DOHH2 (cell line): ENCODE results near the gene ZNF76.

ENCODE experiments used
- H3F3A ChIP-seq: fragments of 200-600 bp; sonication (generic), shearing (Covaris generic); 2 replicates; pipeline ENCODE4 v1.6.0; 2016; ENCODE audit warnings: antibody characterized with exemption, mild to moderate bottlenecking; ENCODE audit not compliant: control insufficient read depth, insufficient read depth
- H3K27ac ChIP-seq: fragments of 200-600 bp; sonication (generic); 2 replicates; pipeline ENCODE4 v1.5.1; 2014; ENCODE audit warnings: low read depth, mild to moderate bottlenecking, low read length, moderate library complexity
- H3K27me3 ChIP-seq: fragments of 200-600 bp; sonication (generic); 2 replicates; pipeline ENCODE4 v1.6.1; 2014; ENCODE audit warnings: mild to moderate bottlenecking, low read length, mixed read lengths; ENCODE audit not compliant: control insufficient read depth
- H3K36me3 ChIP-seq: fragments of 200-600 bp; sonication (generic); 2 replicates; pipeline ENCODE4 v1.6.1; 2014; ENCODE audit warnings: mild to moderate bottlenecking, low read length, moderate library complexity, mixed read lengths; ENCODE audit not compliant: control insufficient read depth
- H3K4me1 ChIP-seq: fragments of 200-600 bp; sonication (generic); 2 replicates; pipeline ENCODE4 v1.6.1; 2014; ENCODE audit warnings: mild to moderate bottlenecking, low read length, mixed read lengths; ENCODE audit not compliant: control insufficient read depth
- H3K4me2 ChIP-seq: fragments of 200-600 bp; sonication (generic); 2 replicates; pipeline ENCODE4 v1.6.0; 2014; ENCODE audit warnings: mild to moderate bottlenecking, low read length, moderate library complexity
- H3K4me3 ChIP-seq: fragments of 200-600 bp; sonication (generic); 2 replicates; pipeline ENCODE4 v1.5.1; 2014; ENCODE audit warnings: mild to moderate bottlenecking, low read length, mixed read lengths
- H3K79me2 ChIP-seq: fragments of 200-600 bp; sonication (generic); 2 replicates; pipeline ENCODE4 v1.6.1; 2014; ENCODE audit warnings: mild to moderate bottlenecking, low read length, mixed read lengths; ENCODE audit not compliant: control insufficient read depth
- H3K9me2 ChIP-seq: fragments of 200-600 bp; sonication (generic); replicated peaks from 2 replicates; pipeline ENCODE4 v1.6.1; 2014; ENCODE audit warnings: mild to moderate bottlenecking, low read length, mixed read lengths; ENCODE audit not compliant: control insufficient read depth
- H3K9me3 ChIP-seq: fragments of 200-600 bp; sonication (generic); 2 replicates; pipeline ENCODE4 v1.6.1; 2014; ENCODE audit warnings: antibody characterized with exemption, low read length, mixed read lengths; ENCODE audit not compliant: control insufficient read depth, insufficient read depth
- H4K20me1 ChIP-seq: fragments of 200-600 bp; sonication (generic); 2 replicates; pipeline ENCODE4 v1.6.0; 2014; ENCODE audit warnings: low read depth, mild to moderate bottlenecking, antibody characterized with exemption, low read length, moderate library complexity; ENCODE audit not compliant: control insufficient read depth, insufficient read depth
- EZH2phosphoT487 ChIP-seq: fragments of 200-600 bp; sonication (generic); IDR thresholded peaks from 2 replicates; pipeline ENCODE4 v1.6.1; 2017; ENCODE audit warnings: borderline replicate concordance, mild to moderate bottlenecking, antibody characterized with exemption, low read length, moderate library complexity, mixed read lengths
- TF ChIP-seq, protein P1 (sequence below): fragments of 200-600 bp; sonication (generic); IDR thresholded peaks from one replicate; pipeline ENCODE4 v1.5.1; 2014; ENCODE audit warnings: antibody characterized with exemption, mild to moderate bottlenecking, low read depth, low read length; ENCODE audit not compliant: poor library complexity, severe bottlenecking

Gene ZNF76

DNA sequence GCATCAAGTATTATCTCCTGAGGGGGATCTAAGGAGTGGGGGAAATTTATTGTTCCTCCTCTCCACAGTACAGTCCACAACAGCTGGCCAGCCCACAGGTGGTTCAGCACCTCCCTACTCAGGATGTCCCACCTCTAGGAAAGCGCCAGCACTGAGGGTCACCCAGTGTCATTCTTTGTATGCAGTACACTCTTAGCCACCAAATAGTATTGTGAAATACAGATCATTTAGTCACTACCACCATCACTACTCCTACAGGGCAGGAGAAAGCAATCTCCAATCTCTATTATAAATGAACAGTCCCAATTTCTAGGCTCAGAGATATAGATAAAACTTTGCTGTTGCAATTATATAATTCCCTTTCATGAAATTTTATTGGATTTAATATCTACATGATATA lies 6.3 kb upstream of the ZNF76 start:
- H3K4me2 ChIP-seq, result no peak overlapping the region
- peaks cover 10% of the 10 kb centered on the region for H3F3A ChIP-seq
- H3K36me3 ChIP-seq, result no peaks in the 10 kb centered on the region
- no peak overlapping the region for H3K27ac ChIP-seq
- TF ChIP-seq, protein P1, sequence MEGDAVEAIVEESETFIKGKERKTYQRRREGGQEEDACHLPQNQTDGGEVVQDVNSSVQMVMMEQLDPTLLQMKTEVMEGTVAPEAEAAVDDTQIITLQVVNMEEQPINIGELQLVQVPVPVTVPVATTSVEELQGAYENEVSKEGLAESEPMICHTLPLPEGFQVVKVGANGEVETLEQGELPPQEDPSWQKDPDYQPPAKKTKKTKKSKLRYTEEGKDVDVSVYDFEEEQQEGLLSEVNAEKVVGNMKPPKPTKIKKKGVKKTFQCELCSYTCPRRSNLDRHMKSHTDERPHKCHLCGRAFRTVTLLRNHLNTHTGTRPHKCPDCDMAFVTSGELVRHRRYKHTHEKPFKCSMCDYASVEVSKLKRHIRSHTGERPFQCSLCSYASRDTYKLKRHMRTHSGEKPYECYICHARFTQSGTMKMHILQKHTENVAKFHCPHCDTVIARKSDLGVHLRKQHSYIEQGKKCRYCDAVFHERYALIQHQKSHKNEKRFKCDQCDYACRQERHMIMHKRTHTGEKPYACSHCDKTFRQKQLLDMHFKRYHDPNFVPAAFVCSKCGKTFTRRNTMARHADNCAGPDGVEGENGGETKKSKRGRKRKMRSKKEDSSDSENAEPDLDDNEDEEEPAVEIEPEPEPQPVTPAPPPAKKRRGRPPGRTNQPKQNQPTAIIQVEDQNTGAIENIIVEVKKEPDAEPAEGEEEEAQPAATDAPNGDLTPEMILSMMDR, result no peak
- no peak for TF ChIP-seq EZH2phosphoT487
- H3K79me2 ChIP-seq, result peaks cover 31% of the 10 kb centered on the region
- H4K20me1 ChIP-seq, result no peaks in the 10 kb centered on the region; the same call in 1 of the 2 replicates
- no peaks in the 10 kb centered on the region for H3K9me3 ChIP-seq
- no peaks in the 10 kb centered on the region for H3K27me3 ChIP-seq
- H3K4me3 ChIP-seq, result no peak overlapping the region
- no peaks in the 10 kb centered on the region for H3K9me2 ChIP-seq
- peaks cover 3% of the 10 kb centered on the region for H3K4me1 ChIP-seq

DNA sequence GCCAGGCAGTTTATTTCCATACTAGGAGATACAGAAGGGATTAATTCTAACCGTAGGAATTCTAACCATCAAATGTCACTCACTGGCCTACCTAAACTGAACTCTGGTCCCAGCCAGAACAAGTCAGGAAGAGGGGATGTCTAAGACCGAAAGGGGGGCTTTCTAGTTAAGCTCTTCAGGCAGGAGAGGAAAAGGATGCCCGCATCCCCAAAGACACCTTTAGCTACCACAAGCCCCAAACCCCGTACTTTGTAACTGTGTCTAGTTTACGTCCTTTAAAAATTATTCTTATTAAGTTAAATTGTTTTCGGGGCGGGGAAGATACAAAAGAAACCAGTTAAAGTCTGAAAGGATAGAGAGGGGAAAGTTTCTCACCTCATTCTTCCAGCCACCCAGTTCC lies 1.2 kb upstream of the ZNF76 start:
- H3K27me3 ChIP-seq, result no peaks in the 10 kb centered on the region
- TF ChIP-seq, protein P1, result no peak
- peaks cover 15% of the 10 kb centered on the region for H3F3A ChIP-seq
- H3K79me2 ChIP-seq, result peaks cover 56% of the 10 kb centered on the region
- peaks cover 16% of the 10 kb centered on the region for H3K4me1 ChIP-seq
- H3K27ac ChIP-seq, result peak overlapping the region; percentile 66; the same call in 1 of the 2 replicates
- H3K4me3 ChIP-seq, result peak overlapping the region; percentile 90
- no peaks in the 10 kb centered on the region for H4K20me1 ChIP-seq
- H3K9me3 ChIP-seq, result no peaks in the 10 kb centered on the region
- H3K4me2 ChIP-seq, result peak overlapping the region; percentile 69
- peaks cover 6% of the 10 kb centered on the region; the same call in 1 of the 2 replicates for H3K36me3 ChIP-seq
- no peaks in the 10 kb centered on the region for H3K9me2 ChIP-seq

DNA sequence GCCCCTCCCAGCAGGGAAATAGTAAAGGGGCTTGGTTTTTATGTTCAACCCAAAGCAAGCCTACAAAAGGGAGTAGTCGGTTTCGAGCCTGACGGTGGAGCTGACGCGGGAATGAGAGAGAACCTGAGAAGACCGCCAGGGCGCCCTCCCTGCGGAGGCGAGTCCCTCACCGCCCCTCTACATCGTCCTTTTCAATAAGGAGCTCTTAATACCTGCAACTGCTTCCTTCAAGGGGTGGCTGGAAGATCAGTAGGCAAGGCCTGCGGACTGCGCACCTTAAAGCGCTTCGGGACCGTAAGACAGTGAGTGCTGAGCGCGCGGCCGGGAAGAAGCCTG lies 709 bp upstream of the ZNF76 start:
- Histone ChIP-seq H4K20me1 (no peaks in the 10 kb centered on the region), H3K4me2 (peak overlapping the region; percentile 69), H3K9me3 (no peaks in the 10 kb centered on the region), H3K79me2 (peaks cover 56% of the 10 kb centered on the region), H3K36me3 (peaks cover 6% of the 10 kb centered on the region; the same call in 1 of the 2 replicates), H3F3A (peaks cover 15% of the 10 kb centered on the region), H3K4me1 (peaks cover 18% of the 10 kb centered on the region), H3K27ac (peak overlapping the region; percentile 66), H3K4me3 (peak overlapping the region; percentile 90), H3K9me2 (no peaks in the 10 kb centered on the region), H3K27me3 (no peaks in the 10 kb centered on the region)
- no peak for TF ChIP-seq EZH2phosphoT487
- TF ChIP-seq, protein P1, result peak; percentile 28

DNA sequence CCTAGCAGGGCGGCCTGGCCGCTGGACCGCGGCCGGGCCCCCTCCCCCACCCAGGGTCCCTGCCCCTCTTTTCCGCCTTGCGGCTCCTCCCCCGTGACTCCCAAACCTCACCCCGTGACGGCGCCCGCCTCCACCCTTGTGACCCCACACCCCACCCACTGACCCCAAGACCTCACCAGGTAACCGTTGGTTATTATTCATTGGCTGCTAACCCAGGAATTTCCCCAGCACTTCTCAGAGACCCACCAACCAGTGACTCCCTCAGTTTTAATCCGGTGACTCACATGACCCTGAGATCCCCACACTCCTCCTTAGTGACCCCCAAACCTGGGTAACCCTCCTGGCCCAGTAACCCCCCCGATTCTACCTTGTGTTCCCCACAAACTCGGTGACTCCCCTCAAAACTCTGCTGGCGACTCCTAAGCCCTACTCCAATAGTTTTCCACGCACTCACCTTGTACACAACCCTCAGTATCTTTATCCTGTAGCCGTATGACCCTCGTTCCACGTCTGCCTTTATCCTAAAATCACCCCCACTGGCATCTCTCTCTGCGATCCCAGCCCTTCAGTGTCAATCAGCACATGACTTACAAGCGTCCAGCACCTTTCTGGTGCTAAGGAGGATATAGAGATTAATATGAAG lies 534 bp downstream of the ZNF76 start:
- H3K36me3 ChIP-seq, result peaks cover 6% of the 10 kb centered on the region; the same call in 1 of the 2 replicates
- H3K9me2 ChIP-seq, result no peaks in the 10 kb centered on the region
- peak overlapping the region; percentile 90 for H3K4me3 ChIP-seq
- no peaks in the 10 kb centered on the region for H3K27me3 ChIP-seq
- H3K79me2 ChIP-seq, result peaks cover 64% of the 10 kb centered on the region
- peaks cover 27% of the 10 kb centered on the region for H3K4me1 ChIP-seq
- H3K4me2 ChIP-seq, result peak overlapping the region; percentile 69
- H3K27ac ChIP-seq, result peak overlapping the region; percentile 66
- TF ChIP-seq EZH2phosphoT487, result no peak
- no peaks in the 10 kb centered on the region for H4K20me1 ChIP-seq
- no peaks in the 10 kb centered on the region for H3K9me3 ChIP-seq
- peaks cover 15% of the 10 kb centered on the region for H3F3A ChIP-seq
